GM18868 (cell line): ENCODE measurements around the gene EZH1.
"Not testable (repeated sequence)": the region's sequence is repeated elsewhere in the genome, so short reads cannot be mapped to it uniquely, and the experiment has no call there.

Experiments
- ATAC-seq: cut with Tn5 transposase; IDR thresholded peaks from one replicate; pipeline ENCODE4 v1.9.1; 2021; ENCODE audit warnings: mild to moderate bottlenecking, moderate library complexity; ENCODE audit not compliant: unreplicated experiment

The EZH1 gene

DNA sequence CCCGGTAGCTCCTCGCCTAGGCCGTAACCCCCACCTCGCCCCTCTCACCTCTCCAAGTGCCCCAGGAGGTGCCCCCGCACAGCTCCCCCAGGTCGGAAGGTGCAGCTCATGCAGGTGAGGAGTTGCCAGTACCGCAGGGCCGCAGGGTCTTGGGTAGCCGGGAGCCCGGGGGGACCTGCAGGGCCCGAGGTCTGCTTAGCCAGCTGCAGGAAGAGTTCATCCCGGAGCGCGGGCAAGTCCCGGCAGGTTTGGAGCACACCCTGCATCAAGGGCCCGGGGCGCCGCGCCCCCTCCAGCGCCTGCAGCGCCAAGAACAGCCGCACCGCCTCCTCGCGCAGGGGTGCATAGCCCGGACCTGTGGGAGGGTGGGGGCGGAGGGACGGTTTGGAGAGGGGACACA lies 72.8 kb downstream of the EZH1 start:
- ATAC-seq: no peak

DNA sequence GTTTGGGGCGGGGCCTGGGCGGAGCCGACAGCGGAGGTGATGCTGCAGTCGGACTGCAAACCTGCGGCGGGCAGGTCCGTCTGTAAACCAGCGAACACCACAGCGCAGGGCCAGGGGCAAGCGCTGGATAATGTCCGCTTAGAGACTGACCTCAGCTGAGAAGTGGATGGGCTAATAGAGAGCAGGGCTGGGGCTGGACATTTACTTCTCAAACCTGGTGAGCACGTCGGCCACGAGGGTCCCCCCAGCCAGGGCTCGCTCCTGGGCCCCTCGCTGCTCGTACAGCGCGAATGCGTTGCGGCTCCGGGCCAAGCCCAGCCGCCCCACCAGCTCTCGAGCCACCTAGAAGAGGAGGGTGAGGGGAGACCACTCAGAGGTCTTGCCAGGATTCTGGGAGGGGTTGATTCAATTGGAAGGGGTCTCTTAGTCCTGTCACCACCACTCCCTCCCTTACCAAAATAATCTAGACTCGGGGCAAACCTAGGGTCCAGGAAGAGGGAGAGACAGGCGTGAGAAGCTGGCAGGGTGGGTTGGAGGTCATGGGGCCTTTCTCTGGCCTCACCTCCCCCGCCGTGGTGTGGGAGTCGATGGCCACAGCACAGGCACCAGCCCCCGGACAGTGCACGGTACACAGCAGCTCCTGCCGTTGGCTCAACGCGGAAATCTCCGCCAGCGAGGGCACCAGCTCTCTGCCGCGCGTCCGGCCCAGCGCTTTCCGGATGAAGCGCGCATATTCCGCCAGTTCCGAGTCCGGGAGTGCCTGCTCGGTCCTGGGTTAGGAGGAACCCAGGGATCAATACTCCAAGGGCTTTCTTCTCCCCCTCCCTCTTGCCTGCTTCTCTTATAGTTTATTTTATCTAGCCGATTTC lies 73.8 kb downstream of the EZH1 start:
- ATAC-seq: no peak

DNA sequence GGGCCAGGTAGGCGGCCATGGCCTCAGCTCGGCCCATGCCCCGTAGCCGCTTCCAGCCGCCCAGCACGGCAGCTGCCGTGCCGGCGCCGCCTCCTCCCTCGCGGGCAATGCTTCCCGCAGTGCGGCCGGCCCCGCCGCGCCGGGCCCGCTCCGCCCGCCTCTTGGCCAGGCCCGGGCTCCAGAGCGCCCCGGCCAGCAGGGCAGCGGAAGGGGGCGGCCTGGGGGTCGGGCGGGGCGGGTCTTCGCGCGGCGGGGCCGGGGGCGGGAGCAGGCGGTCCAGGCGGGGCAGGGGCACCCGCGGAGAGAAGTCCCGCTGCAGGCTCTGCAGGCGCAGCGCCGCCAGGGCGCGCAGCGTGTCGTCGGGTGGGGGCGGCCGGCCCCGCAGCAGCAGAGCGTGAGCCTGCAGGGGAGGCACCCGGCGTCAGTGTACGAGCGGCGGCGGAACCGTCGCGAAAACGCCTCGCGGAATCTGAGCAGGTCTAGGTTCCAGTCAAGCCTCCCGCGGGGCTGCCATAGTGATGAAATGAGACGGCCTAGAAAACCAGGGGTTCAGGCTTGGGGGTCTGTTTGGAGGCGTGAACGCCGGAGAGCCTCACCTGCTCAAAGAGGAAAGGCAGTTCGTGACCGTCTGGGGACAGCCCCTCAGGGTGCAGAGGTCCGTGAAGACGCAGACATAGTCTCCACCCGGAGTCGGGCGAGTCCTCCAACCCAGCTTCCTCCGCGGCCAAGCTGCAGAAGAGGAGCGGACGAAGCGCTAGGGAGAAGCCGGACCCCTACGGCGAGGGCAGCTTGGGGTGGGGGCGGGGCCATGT lies 74.7 kb downstream of the EZH1 start:
- ATAC-seq: no peak

DNA sequence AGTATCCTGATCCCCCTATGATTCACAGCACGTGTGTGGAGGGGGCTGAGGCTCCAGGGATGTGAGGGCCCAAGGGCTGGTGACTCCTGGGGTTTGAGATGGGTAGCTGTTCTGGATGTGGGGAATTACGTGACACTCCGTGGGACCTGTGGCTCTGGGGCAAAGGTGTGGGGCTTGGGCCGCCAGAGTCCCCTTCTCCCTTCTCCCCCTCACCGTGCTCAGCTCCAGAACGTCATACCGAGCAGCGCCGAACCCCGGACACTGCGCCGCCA lies 75.2 kb downstream of the EZH1 start:
- no peak for ATAC-seq

DNA sequence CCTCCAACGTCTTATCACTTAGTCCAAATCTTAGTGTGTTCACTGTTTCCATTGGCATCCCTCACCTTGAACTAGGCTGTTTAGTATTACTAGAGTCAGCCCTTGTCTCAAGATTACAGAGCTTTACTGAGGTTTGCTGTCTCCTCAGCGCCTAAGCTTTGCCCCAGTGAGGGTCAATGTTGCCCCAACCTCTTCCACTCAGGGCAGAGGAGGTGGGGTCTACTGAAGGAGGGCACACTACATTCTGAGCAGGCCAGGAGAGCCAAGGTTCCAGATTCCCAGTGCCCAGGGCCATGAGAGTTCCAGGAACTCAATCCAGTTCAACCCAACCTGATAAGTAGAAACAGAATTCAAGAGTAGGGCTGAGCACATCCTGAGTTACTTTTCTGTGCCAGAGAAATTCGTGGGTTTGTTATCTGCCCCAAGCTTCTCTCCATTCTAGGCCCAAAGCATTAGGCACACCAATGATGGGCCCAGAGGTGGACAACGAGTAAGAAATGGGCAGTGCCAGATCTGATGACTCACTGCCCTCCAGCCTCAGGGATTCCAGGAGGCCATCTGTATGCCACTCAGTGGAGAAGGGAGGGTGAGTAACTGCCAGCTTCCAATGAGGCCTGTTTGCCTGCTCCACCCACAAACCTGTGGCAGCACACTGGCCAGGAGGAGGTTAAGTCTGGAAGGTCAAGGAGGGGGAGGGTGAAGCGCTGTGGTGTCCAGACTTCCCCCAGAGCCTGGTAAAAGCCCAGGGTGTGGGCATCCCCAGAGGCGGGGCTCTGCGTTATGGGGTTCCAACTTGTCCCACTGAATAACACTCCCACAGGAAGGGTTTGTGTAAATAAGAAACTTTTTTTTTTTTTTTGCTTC lies 77.5 kb downstream of the EZH1 start:
- ATAC-seq: no peak

DNA sequence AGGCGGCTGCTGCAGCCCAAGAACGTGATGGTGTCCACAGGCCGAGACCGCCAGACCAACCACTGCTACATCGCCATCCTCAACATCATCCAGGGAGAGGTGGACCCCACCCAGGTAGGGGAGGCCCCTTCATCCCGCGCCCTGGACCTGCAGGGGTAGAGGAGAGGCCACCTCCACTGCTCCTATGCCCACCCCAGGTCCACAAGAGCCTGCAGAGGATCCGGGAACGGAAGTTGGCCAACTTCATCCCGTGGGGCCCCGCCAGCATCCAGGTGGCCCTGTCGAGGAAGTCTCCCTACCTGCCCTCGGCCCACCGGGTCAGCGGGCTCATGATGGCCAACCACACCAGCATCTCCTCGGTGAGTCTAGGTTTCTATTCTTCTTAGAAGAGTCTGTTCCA lies 78.7 kb downstream of the EZH1 start:
- not testable (repeated sequence) for ATAC-seq

DNA sequence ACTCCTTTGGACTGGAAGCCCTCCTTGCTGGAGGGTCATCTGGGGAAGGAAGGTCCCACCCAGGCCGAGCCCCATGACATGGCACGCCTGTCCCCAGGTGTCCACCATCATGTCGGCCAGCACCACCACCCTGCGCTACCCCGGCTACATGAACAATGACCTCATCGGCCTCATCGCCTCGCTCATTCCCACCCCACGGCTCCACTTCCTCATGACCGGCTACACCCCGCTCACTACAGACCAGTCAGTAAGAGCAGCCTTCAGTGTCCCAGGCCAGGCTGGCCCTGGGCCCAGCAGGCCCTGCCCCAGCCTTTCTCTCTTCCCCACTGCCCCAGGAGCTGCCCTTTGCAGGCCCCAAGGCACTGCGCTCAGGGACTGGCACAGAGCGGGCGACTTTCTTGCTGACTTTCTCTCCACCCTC lies 79.2 kb downstream of the EZH1 start:
- ATAC-seq: no peak

DNA sequence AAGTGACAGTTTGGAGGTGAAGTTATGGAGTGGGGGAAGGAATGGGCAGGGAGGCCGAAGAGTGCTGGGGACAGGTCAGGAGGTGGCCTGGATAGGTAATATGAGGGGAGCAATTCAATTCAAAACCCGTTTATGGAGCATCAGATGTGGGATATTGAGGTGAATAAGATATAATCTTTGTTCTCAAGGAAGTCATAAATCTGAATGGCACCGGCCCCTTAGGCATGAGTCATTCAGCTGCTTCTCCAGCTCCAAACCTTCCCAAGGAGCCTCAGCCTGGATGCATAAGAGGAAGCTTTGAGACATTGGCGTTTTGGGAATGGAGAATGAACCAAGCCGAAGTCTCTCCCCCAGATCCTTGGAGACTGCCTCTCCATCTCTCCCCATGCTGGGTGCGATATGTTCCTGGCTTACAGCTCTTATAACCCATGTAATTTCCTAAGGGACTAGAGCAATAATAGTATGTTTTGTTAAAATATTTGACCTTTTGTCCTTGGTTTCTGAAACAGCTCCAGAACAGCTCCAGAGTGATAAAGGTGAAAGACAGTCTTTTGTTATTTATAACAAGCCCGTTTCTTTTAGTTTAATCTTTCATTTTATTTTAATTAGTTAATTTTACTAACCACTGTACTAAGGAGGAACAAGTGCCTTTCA lies 84.0 kb downstream of the EZH1 start:
- no peak for ATAC-seq

DNA sequence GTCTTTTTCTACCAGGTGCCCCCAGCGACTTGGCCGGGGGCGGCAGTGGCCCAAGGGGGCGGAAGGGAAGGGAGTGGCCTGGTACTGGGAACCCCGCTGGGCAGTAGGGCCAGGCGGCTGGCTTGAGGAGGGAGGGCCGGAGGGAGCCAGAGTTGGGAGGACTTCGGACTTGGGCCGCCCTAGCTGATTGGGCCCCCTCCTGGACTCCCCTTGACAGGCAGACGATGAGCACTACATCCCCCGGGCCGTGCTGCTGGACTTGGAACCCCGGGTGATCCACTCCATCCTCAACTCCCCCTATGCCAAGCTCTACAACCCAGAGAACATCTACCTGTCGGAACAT lies 84.9 kb downstream of the EZH1 start:
- not testable (repeated sequence) for ATAC-seq

DNA sequence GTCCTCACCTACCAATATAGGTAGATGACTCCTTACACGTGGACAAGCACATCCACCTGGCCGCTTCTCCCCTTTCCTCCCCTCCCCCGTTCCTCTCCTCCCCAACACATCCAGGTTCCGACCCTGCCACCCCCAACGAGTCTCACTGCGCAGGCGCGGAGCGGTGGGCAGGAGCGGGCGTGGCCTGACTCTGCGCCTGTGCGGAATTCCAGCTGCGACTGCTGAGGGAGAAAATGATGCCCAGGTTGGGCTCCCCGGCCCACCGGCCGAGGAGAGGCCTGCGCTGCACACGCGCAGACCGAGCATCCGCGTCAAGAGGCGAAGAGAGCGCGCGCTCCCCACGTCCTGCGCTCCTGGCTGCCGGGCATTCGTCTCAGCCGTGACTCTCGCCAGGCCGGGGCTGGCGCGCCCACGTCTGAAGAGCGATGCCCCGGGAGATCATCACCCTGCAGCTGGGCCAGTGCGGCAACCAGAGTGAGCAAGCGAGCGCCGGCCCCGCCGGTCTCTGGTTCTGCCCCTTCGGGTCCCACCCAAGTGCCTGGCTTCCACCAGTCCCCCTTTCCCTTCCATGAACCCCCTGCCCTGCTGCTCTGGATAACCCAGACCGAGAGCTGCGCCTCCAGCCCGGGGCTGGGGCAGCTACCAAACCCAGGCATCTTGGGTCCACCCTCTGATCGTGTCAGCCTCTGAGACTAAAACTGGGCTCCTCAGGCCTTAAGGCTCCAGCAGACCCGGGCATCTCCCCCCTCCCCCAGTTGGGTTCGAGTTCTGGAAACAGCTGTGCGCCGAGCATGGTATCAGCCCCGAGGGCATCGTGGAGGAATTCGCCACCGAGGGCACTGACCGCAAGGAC lies 85.5 kb downstream of the EZH1 start, which contains the start of gene TUBG2:
Gene TUBG2 (plus strand): TSS at position 206 of the 853 bp plus-strand sequence. CDS start 220 bp downstream, at position 426.
- peak; percentile 51 for ATAC-seq

DNA sequence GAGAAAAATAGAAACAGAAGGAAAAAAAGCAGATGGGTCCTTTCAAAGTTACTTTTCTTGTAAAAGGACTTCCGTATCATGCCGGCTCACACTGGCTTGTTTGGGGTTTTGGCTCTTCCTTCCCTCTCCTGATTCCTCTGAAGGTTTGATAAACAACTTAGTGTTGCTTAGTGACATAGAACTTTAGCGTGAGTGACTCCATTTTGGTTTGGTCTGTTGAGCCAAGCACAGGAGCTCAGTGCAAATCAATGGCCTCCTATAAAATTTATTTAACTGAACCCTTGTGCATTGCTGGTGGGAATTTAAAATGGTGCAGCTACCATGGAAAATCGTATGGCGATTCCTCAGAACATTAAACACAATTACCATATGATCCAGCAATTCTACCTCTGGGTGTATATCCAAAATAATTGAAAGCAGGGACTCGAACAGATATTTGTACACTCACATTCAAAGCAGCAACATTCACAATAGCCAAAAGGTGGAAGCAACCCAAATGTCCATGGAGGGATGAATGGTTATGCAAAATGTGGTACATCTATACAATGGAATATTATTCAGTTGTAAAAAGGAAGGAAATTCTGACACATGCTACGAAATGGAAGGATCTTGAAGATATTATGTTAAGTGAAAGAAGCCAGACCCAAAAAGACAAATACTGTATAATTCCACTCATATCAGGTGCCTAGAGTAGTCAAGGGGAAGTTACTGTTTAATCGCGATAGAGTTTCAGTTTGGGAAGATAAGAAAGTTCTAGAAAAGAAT lies 86.8 kb downstream of the EZH1 start:
- ATAC-seq: no peak

DNA sequence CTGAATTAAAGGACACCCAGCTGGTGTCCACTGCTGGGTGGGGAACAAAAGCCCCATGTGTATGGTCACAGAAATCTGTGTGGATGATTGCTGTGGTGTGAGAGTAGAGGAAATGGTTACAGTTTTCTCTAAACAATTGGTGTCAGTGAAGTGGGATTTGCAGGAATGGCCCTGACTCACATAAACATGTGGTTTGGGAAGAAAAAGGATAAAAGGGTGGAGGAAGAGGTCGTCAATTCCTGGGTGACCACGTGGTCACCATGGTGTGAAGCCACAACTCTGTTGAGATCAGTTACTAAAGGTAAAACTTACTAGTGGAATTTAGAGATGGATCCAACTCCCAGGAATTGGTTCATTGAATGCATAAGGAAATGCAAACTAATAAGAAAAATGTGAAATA lies 89.3 kb downstream of the EZH1 start:
- ATAC-seq: no peak

DNA sequence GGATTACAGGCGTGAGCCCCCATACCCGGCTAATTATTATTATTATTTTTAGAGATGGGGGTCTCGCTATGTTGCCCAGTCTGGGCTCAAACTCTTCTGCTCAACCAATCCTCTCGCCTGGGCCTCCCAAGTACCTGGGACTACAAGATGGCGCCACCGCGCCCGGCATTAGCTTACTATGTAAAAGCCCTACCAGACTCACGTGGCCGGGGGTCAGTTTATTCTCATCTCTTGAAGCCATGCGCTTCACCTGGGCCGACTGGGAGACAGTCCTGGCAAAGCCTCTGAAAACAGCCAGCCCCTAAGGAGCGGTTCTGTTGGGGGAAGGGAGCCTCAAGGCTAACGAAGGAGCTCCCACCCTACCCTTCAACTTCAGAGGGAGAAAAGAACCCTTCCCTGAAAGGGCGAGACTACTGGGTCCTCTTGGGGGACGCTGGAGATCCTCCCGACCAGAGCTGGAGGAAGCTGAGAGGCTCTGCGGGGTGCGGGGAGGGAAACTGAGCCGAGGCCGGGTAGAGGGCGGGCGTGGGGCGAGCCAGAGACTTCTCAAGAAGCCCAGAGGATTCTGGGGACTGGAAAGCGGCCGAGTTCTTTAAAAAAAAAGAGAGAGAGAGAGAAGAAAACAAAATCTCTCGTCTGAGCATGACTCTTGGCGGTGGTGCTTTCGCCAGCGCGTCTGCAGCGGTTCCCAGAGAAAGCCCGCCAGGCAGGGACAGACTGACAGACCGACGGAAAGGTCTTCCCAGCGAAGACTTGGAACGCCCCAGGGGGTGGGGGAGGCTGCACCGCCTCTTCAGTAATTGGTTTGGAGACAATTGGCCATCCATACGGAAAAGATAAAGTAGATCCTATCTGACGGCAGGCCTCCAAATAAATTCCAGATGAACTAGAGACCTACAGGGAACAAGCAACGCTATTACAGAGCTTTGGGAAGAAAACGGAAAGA lies 91.4 kb downstream of the EZH1 start:
- ATAC-seq: no peak

DNA sequence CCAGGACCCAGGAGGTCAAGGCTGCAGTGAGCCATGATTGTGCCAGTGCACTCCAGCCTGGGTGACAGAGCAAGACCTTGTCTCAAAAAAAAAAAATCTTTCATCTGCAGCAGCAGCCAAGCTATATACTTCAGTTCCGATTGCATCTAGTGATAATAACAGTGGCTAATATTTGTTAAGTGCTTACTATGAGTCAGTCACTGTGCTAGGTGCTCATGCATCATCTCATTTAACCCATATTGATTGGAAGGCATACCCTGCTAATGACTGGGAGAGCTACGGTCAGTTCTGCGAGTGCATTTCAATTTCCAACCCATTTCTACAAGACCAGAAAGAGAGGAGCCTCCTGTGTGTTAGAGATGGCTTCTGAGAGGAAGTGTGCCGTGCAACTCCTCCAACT lies 93.4 kb downstream of the EZH1 start:
- no peak for ATAC-seq
